Measurements from ENCODE around the gene SREBF1.
A peak's percentile ranks its signal among the peaks of the same experiment; 100 is the strongest.

Gene SREBF1

DNA sequence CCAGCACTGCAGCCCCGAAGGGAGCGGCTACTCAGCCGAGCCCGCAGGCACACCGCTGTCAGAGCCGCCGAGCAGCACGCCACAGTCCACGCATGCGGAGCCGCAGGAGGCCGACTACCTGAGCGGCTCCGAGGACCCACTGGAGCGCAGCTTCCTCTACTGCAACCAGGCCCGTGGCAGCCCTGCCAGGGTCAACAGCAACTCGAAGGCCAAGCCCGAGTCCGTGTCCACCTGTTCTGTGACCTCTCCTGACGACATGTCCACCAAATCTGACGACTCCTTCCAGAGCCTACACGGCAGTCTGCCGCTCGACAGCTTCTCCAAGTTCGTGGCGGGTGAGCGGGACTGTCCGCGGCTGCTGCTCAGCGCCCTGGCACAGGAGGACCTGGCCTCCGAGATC lies 42.4 kb downstream of the SREBF1 start:
- no peak for DNase-seq

DNA sequence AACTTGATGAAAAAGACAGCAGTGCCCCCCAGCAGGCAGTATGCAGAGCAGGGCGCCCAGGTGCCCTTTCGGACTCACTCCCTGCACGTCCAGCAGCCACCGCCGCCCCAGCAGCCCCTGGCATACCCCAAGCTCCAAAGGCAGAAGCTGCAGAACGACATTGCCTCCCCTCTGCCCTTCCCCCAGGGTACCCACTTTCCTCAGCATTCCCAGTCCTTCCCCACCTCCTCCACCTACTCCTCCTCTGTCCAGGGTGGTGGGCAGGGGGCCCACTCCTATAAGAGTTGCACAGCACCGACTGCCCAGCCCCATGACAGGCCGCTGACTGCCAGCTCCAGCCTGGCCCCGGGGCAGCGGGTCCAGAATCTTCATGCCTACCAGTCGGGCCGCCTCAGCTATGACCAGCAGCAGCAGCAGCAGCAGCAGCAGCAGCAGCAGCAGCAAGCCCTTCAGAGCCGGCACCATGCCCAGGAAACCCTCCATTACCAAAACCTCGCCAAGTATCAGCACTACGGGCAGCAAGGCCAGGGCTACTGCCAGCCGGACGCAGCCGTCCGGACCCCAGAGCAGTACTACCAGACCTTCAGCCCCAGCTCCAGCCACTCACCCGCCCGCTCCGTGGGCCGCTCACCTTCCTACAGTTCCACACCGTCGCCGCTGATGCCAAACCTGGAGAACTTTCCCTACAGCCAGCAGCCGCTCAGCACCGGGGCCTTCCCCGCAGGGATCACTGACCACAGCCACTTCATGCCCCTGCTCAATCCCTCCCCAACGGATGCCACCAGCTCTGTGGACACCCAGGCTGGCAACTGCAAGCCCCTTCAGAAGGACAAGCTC lies 43.2 kb downstream of the SREBF1 start:
- no peak for DNase-seq

DNA sequence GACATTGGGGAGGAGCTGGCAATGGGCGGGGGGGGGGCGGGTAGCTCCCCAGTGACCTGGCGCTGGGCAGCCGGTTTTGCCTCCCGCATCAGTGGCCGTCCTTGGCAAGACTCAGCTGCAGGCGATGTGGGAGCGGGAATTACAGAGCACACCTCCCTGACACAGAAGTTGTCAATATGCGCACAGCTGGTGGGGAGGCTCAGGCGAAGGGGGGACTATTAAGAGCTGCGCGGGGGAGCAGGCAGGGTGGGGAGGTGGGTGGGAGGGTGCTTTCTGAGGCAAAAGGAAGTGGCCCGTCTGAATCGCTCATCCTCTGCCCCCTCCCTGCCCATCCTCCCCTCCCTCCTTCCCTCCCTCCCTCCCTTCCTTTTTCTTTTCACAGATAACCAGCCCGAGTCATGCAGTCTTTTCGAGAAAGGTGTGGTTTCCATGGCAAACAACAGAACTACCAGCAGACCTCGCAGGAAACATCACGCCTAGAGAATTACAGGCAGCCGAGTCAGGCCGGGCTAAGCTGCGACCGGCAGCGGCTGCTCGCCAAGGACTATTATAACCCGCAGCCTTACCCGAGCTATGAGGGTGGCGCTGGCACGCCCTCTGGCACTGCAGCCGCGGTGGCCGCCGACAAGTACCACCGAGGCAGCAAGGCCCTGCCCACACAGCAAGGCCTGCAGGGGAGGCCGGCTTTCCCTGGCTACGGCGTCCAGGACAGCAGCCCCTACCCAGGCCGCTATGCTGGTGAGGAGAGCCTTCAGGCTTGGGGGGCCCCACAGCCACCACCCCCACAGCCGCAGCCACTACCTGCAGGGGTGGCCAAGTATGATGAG lies 44.0 kb downstream of the SREBF1 start:
- peak in 2 of 5 experiments; percentile 70 to 89 for DNase-seq

DNA sequence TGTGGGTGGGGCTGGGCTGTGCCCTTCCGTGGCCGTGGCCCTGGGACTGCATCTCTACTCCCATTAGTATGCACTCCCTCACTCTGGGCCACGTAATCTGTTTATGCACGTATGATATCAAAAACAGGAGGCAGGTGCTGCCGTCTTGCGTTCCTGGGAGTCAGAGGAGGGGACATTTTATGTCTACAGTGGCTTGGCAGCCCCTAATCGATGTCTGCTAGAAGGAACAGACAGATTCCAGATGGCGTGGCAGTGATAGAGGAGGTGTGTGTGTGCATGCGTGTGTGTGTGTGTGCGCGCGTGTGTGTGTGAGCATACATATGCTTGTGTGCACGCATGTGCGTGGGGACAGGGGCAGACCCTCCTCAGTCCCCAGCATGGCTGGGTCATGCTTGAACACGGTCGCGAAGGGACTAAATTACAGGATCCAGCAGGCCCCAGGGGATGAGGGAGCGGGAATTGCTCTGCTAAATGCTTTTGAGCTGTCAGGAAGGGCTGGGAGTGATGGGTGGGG lies 44.7 kb downstream of the SREBF1 start:
- DNase-seq: peak in 1 of 5 experiments; percentile 26

DNA sequence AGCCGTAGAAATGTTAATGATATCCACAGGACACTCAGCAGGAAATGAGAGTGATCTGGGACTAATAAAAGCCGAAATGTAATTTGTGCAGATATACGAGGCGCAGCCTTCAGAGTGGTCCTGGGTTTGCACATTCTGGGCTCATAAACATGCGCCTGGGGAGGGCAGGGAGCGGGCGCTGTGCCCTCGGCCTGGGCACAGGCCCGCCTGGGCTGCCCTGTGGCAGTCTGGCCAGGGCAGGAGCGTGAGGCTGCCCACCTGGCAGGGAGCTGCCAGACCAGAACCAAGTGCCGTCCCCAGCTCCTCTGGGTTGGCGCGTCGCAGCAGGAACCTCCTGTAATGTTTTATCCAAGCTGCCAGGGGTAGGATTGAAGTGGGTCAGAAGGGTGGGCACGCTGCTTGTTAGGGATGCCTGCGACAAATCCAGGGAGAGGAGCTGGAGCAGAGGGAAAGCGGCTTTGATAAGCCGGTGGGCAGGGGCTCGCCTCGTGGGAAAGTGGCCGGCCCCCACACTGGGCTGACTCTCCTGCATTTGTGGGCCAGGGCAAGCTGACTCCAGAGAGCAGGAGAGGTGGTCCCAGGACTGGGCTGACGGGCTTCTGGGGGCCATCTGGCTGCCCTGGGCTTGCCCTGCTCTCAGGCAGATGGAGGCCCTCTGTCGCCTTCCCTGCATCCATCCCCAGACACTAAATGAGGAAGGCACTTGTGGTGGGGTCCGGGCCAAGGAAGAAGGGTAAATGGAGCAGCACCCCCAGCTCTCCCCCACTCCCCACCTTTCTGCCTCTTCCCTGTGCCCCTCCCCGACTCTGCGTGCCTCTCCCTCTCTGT lies 45.9 kb downstream of the SREBF1 start:
- no peak for DNase-seq

DNA sequence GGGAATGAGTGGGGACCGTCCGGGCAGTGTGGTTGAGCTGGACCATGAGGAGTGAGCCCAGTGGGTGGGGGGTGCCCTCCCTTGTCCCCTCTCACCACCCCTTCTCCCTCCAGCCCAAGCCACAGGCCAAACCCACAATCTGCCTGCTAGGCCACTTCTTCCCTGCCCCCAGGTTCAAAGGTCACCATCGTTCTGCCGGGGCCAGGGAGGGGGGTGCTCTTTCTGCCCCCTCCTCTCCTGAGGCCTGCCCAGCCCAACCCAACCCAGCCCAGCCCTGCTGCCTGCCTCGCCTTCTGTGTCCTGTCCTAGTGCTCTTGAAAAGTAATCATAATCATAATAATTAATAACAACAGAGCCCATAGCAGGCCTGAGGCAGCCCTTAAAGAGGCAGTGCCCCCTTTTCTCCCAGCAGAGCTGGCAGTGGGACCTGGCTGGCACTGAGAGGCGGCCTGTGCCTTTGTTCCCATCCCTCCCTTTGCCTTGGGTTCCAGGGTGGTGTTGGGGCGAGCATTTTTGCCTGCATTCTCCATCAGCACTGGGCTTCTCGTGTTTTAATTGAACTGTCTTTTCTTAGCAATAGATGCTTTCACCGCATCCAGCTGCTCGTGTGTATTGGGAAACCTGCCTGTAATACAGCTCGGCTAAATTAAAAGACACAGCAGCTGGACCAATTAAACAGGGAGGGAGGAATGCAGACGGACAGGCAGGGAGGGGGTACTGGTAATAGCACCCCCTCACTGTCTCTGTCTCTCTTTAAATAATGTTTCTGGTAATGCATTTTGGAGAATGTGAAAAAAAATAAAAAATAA lies 46.8 kb downstream of the SREBF1 start:
- no peak for DNase-seq

DNA sequence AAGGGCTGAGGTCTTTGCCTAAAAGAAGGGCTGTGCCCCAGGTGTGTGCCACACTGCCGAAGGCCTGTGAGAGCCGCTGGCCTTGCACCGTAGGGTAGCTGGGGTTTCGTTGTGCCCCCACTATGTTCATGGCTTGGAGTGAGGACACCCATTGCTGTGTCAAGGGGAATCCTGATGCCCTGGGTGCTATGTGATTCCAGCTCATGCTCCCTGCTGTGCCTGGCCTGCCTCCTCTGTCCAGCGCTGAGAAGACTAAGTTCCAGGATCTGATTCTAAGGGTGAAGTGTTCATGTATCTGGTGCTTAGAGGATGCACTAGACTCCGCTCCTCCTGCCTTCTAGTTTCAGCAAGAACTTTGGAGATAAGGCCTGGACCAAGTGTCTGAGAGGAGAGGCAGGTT lies 47.4 kb downstream of the SREBF1 start:
- no peak for DNase-seq

DNA sequence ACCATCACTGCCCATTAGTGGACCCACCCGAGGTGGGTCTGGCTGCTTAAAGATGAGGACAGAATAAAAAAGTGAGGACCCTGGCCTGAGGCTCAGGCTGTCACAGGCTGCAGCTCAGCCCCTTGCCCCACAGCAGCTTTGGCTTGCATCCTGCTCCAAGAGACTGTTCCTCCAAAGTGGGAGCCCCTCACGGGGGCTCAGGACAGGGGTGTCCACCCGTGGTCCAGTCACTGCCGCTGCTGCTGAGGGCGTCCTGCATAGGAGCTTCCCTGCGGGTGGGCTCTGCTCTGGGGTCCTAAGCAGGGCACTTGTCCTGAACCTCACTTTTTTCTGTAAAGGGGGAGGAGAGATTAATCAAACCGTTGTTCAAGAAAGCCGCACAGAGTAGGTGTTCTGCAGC lies 47.8 kb downstream of the SREBF1 start:
- DNase-seq: no peak

DNA sequence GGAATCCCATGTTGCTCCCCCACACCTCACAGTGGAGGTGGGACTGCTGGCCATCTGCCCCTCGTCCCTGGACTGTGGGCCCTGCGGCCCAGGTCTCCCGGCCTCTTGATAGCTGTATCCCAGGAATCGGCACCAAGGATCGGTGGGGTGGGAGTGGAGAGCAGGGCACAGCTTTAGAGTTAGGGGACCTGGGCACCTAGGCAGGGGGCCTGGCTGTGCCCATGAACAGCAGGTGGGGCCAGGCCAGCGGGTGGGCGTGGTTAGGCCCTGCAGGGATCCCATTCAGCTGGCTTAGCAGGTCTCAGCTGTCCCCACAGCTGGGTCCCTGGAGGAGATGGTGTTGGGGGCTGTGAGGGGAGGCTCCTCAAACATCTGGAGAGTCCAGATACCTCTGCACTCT lies 49.2 kb downstream of the SREBF1 start:
- DNase-seq: no peak

DNA sequence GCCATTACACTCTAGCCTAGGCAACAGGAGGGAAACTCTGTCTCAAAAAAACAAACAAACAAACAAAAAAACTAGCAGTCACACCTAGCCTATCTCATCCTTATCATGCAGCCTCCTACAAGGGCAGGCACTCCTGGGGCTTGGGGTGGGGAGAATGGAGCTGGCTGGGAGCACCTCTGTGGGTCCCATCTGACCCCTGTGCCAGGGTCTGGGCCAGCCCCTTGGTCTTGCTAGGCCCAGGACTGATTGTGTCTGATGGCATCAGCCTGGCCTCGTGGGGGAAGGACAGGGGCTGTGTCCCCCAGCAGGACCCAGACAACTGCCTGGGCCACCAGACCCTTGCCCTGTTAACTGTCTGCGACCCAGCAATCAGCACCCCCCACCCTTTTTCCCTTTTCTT lies 49.8 kb downstream of the SREBF1 start:
- DNase-seq: no peak

DNA sequence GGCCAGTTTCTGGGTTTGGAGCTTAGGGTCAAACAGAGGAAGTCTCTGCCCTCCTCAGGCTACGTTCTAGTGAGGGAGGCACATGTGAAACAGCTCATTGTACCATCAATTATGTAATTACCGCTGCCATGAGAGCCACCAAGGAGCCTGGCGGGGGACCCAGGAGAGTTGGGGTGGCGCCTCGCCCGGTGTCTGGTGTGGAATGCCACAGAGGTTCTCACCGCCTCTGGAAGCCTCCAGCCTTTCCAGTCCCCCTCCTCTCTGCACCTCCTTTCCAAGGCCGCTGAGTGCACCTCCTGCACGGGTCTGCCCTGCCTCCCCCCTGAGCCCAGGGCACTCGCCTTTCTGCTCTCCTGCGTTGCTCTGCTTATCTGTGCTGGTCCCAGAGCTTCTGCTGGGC lies 51.4 kb downstream of the SREBF1 start:
- DNase-seq: no peak

DNA sequence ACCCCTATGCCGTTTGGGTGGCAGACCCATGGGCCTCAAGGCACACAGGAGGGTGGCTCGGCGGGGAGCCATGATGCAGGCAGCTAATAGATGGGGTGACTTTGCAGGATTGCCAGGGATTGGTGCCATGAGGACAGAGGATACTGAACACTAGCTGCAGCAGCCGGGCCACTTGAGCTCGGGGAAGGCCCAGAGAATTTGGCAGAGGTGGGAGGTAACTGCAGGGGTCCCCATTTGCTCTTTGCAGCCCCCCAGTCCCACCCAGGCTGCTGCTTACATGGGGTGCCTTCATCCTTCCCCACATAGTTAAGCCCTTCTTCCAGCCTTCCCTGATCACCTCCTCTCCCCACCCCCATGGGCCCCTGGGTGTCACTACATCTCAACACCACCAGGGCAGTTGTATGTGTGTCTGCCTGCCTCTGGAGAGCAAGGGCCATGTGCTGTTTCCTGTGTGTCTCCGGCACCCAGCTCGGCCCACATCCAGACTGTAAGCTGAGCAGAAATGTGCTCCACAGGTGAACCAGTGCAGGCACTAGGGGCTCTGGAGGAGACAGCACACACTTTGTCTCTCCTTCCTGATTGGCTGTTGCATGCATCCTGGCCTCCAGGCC lies 52.0 kb downstream of the SREBF1 start:
- DNase-seq: peak in 1 of 5 experiments; percentile 19

DNA sequence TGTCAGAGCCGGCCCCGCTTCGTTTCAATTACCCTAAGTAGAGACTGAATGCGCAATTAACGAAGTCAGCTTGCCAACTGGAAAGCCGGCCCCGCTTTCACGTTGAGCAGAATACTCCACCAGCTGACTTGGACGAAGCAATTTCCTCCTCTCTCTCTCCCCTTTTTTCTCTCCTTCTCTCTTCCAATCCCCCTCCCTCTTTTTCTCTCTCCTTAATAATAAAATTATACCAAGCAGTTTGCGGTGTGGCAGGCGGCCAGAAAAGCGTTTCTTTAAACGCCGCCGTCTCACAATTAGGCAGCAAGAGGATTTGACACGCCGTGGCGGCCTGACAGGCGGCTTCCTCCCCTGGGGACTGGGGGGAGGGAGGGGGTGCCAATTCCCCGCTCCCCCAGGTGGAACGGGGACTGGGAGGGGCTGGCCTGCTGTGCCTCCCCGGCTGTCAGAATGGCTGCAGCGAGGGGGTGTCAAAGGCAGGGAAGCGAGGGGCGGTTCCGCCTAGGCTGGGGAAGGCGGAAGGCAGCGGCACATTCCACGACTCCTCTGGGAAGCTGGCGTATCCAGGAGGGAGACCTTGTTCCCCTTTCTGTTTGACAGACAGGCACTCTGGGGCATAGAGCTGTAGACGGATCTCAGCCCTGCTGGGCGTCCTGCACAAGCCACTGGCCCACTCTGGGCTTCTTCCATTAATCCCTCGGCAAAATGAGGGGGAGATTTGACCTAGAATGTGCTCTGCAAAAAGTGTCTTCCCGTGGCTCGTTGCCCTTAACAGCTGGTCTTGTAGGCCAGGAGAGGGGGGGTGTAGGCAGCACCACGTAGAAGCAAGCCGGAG lies 52.7 kb downstream of the SREBF1 start:
- peak in 1 of 5 experiments; percentile 16 for DNase-seq

DNA sequence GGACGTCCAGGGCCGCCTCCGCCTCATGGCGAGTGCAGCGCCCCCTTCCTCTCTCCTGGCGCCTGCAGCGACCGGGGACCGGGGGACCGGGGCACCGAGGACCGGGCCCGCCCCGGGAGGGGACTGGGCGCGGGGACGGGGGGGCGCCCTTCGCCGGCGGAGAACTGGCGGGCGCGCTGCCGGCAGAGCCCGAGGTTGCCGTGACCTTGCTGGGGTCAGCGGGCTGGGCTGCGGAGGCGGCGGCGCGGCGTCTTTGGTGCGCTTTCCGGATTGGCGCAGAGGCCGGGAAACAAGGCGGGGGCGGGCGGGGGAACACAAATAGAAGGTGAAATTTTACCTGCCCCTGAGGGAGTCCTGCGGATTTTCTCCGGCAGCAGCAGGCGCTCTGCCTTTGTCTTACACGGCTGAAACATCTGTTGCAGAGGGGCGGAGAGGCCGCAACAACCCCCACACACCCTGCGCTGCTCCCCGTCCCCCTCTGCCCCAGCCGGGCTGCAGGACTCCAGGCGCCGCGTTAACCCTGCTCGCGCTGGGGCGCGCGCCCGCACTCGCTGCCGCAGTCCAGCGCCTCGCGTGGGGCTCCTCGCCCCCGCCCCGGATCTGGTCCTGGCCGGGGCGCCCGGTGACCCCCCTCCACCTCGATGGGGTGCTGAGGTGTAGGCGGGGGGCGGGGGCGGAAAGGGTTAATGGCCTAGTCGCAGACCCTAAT lies 53.5 kb downstream of the SREBF1 start:
- DNase-seq: peak; percentile 24 to 66 (median 46)

DNA sequence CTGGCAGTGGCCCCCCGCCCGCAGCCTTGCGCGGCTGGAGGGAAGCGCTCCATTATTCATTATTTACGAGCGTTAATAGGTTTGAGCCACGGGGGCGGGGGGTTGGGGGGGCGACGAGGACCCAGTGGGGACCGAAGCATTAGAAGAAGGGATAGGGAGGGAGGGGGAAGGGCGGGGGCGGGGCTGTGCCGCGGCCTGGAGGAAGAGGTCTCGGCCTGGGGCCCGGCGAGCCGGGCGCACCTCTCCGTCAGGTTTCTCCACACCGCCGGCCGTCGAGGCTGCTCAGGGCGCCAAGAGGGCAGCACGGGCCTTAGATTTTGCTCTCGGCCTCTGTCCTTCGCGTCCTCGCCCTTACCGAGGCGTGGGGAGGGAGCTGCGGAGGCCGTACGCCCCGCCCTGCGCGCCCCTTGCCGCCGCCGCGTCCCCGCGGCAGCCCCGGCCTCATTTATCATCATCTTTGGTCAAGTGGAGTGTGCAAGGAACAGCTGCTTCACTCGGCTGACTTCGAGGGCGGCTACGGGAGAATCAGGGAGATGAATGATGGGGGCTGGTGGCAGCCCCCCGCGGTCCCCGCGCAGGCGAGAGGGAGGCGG lies 54.2 kb downstream of the SREBF1 start:
- no peak for DNase-seq

DNA sequence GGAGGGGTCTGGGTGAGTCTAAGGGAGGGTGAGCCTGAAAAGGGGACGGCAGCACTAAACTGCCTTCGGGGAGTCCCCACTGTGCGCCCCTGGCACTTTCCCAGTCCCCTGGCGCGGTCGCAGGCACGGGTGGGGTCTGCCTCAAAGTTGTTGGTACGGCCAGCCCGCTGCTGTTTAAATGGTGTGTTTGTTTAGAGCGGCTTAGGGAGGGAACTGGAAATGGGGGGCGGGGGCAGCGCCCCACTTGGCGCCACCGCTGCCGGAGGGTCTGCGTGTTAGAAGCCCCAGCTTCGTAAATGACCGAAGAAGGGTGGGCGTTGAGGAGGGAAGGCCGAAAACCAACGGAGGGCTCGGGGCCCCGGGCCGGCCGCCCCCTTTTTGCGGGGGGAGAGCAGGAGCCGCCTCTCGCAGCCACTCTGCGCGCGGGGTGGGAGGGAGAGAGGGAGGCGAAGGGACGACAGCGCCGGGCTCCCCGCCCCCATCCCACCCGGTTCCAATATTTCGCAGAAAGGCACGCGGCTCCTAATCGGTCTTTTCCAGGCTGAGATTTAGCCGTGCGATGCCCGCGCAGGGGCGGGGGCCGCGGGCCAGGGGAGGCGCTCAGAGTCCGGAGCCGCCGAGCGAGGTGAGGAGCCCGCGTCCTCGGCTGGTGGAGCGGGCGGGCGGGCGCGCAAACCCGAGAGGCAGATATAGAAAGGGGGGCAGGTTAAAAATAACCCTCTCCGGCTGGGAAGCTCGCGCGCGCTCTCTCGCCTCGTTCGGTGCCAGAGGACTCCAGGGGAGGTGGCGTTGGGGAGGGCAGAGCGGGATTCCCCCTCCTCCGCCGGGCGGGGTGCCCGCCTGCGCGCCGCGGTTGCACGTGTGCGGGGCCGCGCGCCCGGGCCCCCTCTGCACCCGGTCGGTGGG lies 54.9 kb downstream of the SREBF1 start:
- DNase-seq: peak in 3 of 5 experiments; percentile 20 to 32 (median 26)

DNA sequence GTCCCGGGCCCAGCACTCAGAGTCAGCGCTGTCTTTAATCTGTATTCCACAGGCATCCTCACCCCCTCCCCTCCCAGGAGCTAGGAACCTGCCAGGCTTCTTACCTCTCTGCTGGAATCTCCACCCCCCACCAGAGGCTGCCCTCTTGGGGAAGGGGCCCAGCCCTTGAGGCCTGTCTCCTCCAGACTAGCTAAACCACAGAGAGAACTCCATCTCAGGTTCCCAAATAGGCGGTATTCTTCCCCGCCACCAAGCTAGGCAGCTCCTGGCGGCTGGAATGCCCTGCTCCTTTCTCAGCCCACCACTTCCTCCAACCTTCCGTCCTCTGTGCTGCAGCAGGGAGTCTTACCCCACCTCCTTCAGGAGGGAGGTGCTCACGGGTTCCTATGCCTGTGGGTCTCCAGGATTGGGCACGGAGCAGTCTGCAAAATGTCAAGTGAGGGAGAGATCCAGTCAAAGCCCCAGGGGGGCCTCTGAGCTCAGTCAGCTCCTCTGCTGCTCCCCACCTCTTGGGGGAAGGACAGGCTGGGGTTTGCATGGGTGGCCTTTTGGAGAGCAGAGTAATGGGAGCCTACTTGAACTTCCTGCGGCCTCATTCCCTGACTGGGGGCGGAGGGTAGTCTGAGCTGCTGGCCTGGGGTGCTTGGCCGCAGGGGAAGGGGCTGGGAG lies 55.7 kb downstream of the SREBF1 start:
- no peak for DNase-seq
